GM12878 (cell line): ENCODE results near the gene MARCKSL1.

Experiments used
- ASH2L ChIP-seq: fragments of 300-600, 200-600 bp; sonication (generic); IDR thresholded peaks from 2 replicates; pipeline ENCODE4 v1.6.1; 2017; ENCODE audit warnings: low read depth, mild to moderate bottlenecking, borderline replicate concordance
- PML ChIP-seq: IDR thresholded peaks from 2 replicates; pipeline ENCODE4 v1.6.1; 2012; ENCODE audit warnings: low read length, inconsistent platforms
- RFX5 ChIP-seq: IDR thresholded peaks from 2 replicates; pipeline ENCODE4 v1.6.1; 2011; ENCODE audit warnings: low read depth, low read length, improper control_type of control experiment
- TF ChIP-seq, protein P1 (sequence below), 3 experiments: IDR thresholded peaks in 2 of 3; conservative IDR thresholded peaks in 1 of 3; 2 replicates each; pipeline ENCODE4 v1.5.1; 2011; ENCODE audit warnings: low read depth in 3 of 3, low read length in 3 of 3, mild to moderate bottlenecking in 3 of 3, control low read depth in 2 of 3, moderate library complexity in 2 of 3, inconsistent platforms in 1 of 3, mixed read lengths in 1 of 3; ENCODE audit not compliant: control insufficient read depth in 2 of 3, insufficient read depth in 1 of 3; ENCODE audit errors: extremely low read depth in 1 of 3
- TF ChIP-seq, protein P2 (sequence below): IDR thresholded peaks from 2 replicates; pipeline ENCODE4 v1.6.1; 2012; ENCODE audit warnings: mild to moderate bottlenecking, low read depth, low read length

GRCh38 chr1:32331549-32331948 lies 4.5 kb downstream of the MARCKSL1 start:
- no peak for TF ChIP-seq PML
- TF ChIP-seq, protein P1, sequence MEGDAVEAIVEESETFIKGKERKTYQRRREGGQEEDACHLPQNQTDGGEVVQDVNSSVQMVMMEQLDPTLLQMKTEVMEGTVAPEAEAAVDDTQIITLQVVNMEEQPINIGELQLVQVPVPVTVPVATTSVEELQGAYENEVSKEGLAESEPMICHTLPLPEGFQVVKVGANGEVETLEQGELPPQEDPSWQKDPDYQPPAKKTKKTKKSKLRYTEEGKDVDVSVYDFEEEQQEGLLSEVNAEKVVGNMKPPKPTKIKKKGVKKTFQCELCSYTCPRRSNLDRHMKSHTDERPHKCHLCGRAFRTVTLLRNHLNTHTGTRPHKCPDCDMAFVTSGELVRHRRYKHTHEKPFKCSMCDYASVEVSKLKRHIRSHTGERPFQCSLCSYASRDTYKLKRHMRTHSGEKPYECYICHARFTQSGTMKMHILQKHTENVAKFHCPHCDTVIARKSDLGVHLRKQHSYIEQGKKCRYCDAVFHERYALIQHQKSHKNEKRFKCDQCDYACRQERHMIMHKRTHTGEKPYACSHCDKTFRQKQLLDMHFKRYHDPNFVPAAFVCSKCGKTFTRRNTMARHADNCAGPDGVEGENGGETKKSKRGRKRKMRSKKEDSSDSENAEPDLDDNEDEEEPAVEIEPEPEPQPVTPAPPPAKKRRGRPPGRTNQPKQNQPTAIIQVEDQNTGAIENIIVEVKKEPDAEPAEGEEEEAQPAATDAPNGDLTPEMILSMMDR (IDR thresholded peaks at IDR 0.05 in 2 of 3, conservative IDR thresholded peaks at IDR 0.05 in 1 of 3; ENCODE audit: control insufficient read depth in 2 of 3, extremely low read depth in 1 of 3, insufficient read depth in 1 of 3, low read depth in 3 of 3, low read length in 3 of 3): no peak
- TF ChIP-seq, protein P2, sequence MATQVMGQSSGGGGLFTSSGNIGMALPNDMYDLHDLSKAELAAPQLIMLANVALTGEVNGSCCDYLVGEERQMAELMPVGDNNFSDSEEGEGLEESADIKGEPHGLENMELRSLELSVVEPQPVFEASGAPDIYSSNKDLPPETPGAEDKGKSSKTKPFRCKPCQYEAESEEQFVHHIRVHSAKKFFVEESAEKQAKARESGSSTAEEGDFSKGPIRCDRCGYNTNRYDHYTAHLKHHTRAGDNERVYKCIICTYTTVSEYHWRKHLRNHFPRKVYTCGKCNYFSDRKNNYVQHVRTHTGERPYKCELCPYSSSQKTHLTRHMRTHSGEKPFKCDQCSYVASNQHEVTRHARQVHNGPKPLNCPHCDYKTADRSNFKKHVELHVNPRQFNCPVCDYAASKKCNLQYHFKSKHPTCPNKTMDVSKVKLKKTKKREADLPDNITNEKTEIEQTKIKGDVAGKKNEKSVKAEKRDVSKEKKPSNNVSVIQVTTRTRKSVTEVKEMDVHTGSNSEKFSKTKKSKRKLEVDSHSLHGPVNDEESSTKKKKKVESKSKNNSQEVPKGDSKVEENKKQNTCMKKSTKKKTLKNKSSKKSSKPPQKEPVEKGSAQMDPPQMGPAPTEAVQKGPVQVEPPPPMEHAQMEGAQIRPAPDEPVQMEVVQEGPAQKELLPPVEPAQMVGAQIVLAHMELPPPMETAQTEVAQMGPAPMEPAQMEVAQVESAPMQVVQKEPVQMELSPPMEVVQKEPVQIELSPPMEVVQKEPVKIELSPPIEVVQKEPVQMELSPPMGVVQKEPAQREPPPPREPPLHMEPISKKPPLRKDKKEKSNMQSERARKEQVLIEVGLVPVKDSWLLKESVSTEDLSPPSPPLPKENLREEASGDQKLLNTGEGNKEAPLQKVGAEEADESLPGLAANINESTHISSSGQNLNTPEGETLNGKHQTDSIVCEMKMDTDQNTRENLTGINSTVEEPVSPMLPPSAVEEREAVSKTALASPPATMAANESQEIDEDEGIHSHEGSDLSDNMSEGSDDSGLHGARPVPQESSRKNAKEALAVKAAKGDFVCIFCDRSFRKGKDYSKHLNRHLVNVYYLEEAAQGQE: no peak
- TF ChIP-seq RFX5: no peak
- no peak for TF ChIP-seq ASH2L
